OCI-LY7 (cell line): ENCODE results near the gene KCNG1.

Source experiments
- CTCF ChIP-seq: fragments of 200-600 bp; sonication (generic); conservative IDR thresholded peaks from 2 replicates; pipeline ENCODE4 v1.5.1; 2014; ENCODE audit warnings: mild to moderate bottlenecking, antibody characterized with exemption, low read length, moderate library complexity, mixed read lengths
- EZH2phosphoT487 ChIP-seq: fragments of 200-600 bp; sonication (generic); IDR thresholded peaks from 2 replicates; pipeline ENCODE4 v1.6.1; 2018; ENCODE audit warnings: low read depth, borderline replicate concordance, mild to moderate bottlenecking, mixed run types, antibody characterized with exemption, low read length, moderate library complexity, mixed read lengths

GRCh38 chr20:51022803-51023616 is at the start of gene KCNG1:
- no peak for TF ChIP-seq CTCF
- no peak for TF ChIP-seq EZH2phosphoT487
